IPS DF 6.9 (cell line): Measurements from ENCODE around the gene UBASH3A.

Source experiments
- DNase-seq: peaks from one replicate; pipeline ENCODE4 v3.0.0-alpha.2; 2013; ENCODE audit warnings: low read depth, low spot score
- H3K27ac ChIP-seq: one replicate; pipeline ENCODE4 v1.5.1; 2013; ENCODE audit warnings: low read length, control low read depth
- H3K27me3 ChIP-seq: 2 replicates; pipeline ENCODE4 v1.6.1; 2013; ENCODE audit warnings: mild to moderate bottlenecking, low read length; ENCODE audit not compliant: control insufficient read depth, insufficient read depth
- H3K36me3 ChIP-seq: 2 replicates; pipeline ENCODE4 v1.6.1; 2013; ENCODE audit warnings: low read length; ENCODE audit not compliant: control insufficient read depth, insufficient read depth
- H3K4me1 ChIP-seq: 2 replicates; pipeline ENCODE4 v1.6.1; 2013; ENCODE audit warnings: low read length; ENCODE audit not compliant: control insufficient read depth, insufficient read depth
- H3K4me3 ChIP-seq: 2 replicates; pipeline ENCODE4 v1.5.1; 2013; ENCODE audit warnings: mild to moderate bottlenecking, low read length
- H3K9me3 ChIP-seq: 2 replicates; pipeline ENCODE4 v1.6.1; 2013; ENCODE audit warnings: low read length, inconsistent platforms; ENCODE audit not compliant: control insufficient read depth, insufficient read depth
- WGBS: extraction: QIAGEN DNeasy Blood & Tissue Kit; methylation state at CpG from one replicate; pipeline ENCODE4 v1.1.7; 2013; ENCODE audit warnings: mixed read lengths, missing lambda C conversion rate; ENCODE audit not compliant: insufficient read length, insufficient coverage; 5-methylcytosine and 5-hydroxymethylcytosine counted together

The UBASH3A gene

GRCh38 chr21:42456457-42456856, 52.8 kb downstream of the UBASH3A start:
- Histone ChIP-seq H3K9me3 (no peaks in the 10 kb centered on the region), H3K36me3 (no peaks in the 10 kb centered on the region), H3K4me1 (no peaks in the 10 kb centered on the region), H3K27ac (no peak overlapping the region), H3K27me3 (no peaks in the 10 kb centered on the region), H3K4me3 (no peak overlapping the region)
- no CpG with 5 or more reads among the region's 8 CpGs for WGBS
- no peak for DNase-seq

- DNase-seq: no peak
- WGBS: no CpG with 5 or more reads among the region's 1 CpG
These were observed 55.4 kb downstream of the UBASH3A start for GRCh38 chr21:42459082-42459460.

GRCh38 chr21:42459546-42460215, 56.0 kb downstream of the UBASH3A start:
- no peak overlapping the region for H3K27ac ChIP-seq
- no peaks in the 10 kb centered on the region for H3K9me3 ChIP-seq
- H3K27me3 ChIP-seq: no peaks in the 10 kb centered on the region
- DNase-seq: no peak
- no peak overlapping the region for H3K4me3 ChIP-seq
- WGBS: no CpG with 5 or more reads among the region's 11 CpGs
- peaks cover 6% of the 10 kb centered on the region for H3K4me1 ChIP-seq
- H3K36me3 ChIP-seq: no peaks in the 10 kb centered on the region

More at GRCh38 chr21:42459082-42459460, 55.4 kb downstream of the UBASH3A start:
- no peaks in the 10 kb centered on the region for H3K36me3 ChIP-seq
- H3K27me3 ChIP-seq: no peaks in the 10 kb centered on the region
- H3K4me3 ChIP-seq: no peak overlapping the region
- no peak overlapping the region for H3K27ac ChIP-seq
- H3K4me1 ChIP-seq: peaks cover 6% of the 10 kb centered on the region
- no peaks in the 10 kb centered on the region for H3K9me3 ChIP-seq

- peaks cover 6% of the 10 kb centered on the region for H3K4me1 ChIP-seq
- WGBS: no CpG with 5 or more reads among the region's 14 CpGs
- no peaks in the 10 kb centered on the region for H3K36me3 ChIP-seq
- no peaks in the 10 kb centered on the region for H3K9me3 ChIP-seq
- no peak overlapping the region for H3K27ac ChIP-seq
- no peak for DNase-seq
- no peaks in the 10 kb centered on the region for H3K27me3 ChIP-seq
- no peak overlapping the region for H3K4me3 ChIP-seq
These were observed 56.9 kb downstream of the UBASH3A start for GRCh38 chr21:42460391-42461184.

GRCh38 chr21:42461185-42461520, 57.5 kb downstream of the UBASH3A start:
- Histone ChIP-seq H3K36me3 (no peaks in the 10 kb centered on the region), H3K27me3 (no peaks in the 10 kb centered on the region), H3K4me3 (no peak overlapping the region), H3K27ac (no peak overlapping the region), H3K9me3 (no peaks in the 10 kb centered on the region), H3K4me1 (peaks cover 6% of the 10 kb centered on the region)
- DNase-seq: no peak
- WGBS: no CpG with 5 or more reads among the region's 5 CpGs

GRCh38 chr21:42461881-42462877, 58.5 kb downstream of the UBASH3A start:
- no peaks in the 10 kb centered on the region for H3K36me3 ChIP-seq
- no peak for DNase-seq
- peaks cover 6% of the 10 kb centered on the region for H3K4me1 ChIP-seq
- no peak overlapping the region for H3K27ac ChIP-seq
- no peaks in the 10 kb centered on the region for H3K9me3 ChIP-seq
- no CpG with 5 or more reads among the region's 10 CpGs for WGBS
- no peak overlapping the region for H3K4me3 ChIP-seq
- no peaks in the 10 kb centered on the region for H3K27me3 ChIP-seq

GRCh38 chr21:42463861-42464515, 60.3 kb downstream of the UBASH3A start:
- WGBS: no CpG with 5 or more reads among the region's 17 CpGs
- Histone ChIP-seq H3K36me3 (no peaks in the 10 kb centered on the region), H3K27me3 (no peaks in the 10 kb centered on the region), H3K4me1 (peaks cover 6% of the 10 kb centered on the region), H3K4me3 (no peak overlapping the region), H3K27ac (no peak overlapping the region), H3K9me3 (no peaks in the 10 kb centered on the region)
- peak; percentile 87 for DNase-seq

- no peaks in the 10 kb centered on the region for H3K9me3 ChIP-seq
- no peaks in the 10 kb centered on the region for H3K27me3 ChIP-seq
- DNase-seq: no peak
- peaks cover 6% of the 10 kb centered on the region for H3K4me1 ChIP-seq
- H3K27ac ChIP-seq: no peak overlapping the region
- H3K4me3 ChIP-seq: no peak overlapping the region
- 100% methylated on average over 2 of the region's 8 CpGs for WGBS
- no peaks in the 10 kb centered on the region for H3K36me3 ChIP-seq
These were observed 61.5 kb downstream of the UBASH3A start for GRCh38 chr21:42465008-42465802.

GRCh38 chr21:42465803-42466127, 62.1 kb downstream of the UBASH3A start:
- no CpG with 5 or more reads among the region's 3 CpGs for WGBS
- Histone ChIP-seq H3K9me3 (no peaks in the 10 kb centered on the region), H3K27ac (no peak overlapping the region), H3K4me1 (peaks cover 6% of the 10 kb centered on the region), H3K4me3 (no peak overlapping the region), H3K27me3 (no peaks in the 10 kb centered on the region), H3K36me3 (no peaks in the 10 kb centered on the region)
- no peak for DNase-seq
